NCI-H524 treated with DMSO at 0.1 percent for 48 hours (cell line): ENCODE data around the gene ANKS1B.
A peak's percentile ranks its signal among the peaks of the same experiment; 100 is the strongest.
"Not testable (repeated sequence)": the region's sequence is repeated elsewhere in the genome, so short reads cannot be mapped to it uniquely, and the experiment has no call there.

ENCODE experiments used
- DNase-seq: peaks from one replicate; lab custom pipeline; 2025; lab: John Stamatoyannopoulos, UW

Gene ANKS1B

GRCh38 chr12:99271071-99271470 lies 713.7 kb downstream of the ANKS1B start:
- no peak for DNase-seq

- DNase-seq, result no peak
Observed at GRCh38 chr12:99267038-99267437, 717.7 kb downstream of the ANKS1B start.

GRCh38 chr12:99265648-99266047 lies 719.1 kb downstream of the ANKS1B start:
- no peak for DNase-seq

- no peak for DNase-seq
Observed at GRCh38 chr12:99261256-99261655, 723.5 kb downstream of the ANKS1B start.

GRCh38 chr12:99260456-99260996 lies 724.2 kb downstream of the ANKS1B start:
- no peak for DNase-seq

- no peak for DNase-seq
Observed at GRCh38 chr12:99259040-99259934, 725.4 kb downstream of the ANKS1B start.

- no peak for DNase-seq
Observed at GRCh38 chr12:99257672-99258071, 727.1 kb downstream of the ANKS1B start.

GRCh38 chr12:99253068-99253467 lies 731.7 kb downstream of the ANKS1B start:
- no peak for DNase-seq

GRCh38 chr12:99250091-99250490 lies 734.6 kb downstream of the ANKS1B start:
- DNase-seq, result no peak

GRCh38 chr12:99249543-99249942 lies 735.2 kb downstream of the ANKS1B start:
- no peak for DNase-seq

GRCh38 chr12:99237907-99238538 lies 746.7 kb downstream of the ANKS1B start:
- not testable (repeated sequence) for DNase-seq

- DNase-seq, result no peak
Observed at GRCh38 chr12:99235381-99235780, 749.4 kb downstream of the ANKS1B start.

GRCh38 chr12:99234702-99235101 lies 750.0 kb downstream of the ANKS1B start:
- no peak for DNase-seq

GRCh38 chr12:99232324-99232723 lies 752.4 kb downstream of the ANKS1B start:
- peak; percentile 1 for DNase-seq

GRCh38 chr12:99231031-99231430 lies 753.7 kb downstream of the ANKS1B start:
- no peak for DNase-seq

GRCh38 chr12:99224237-99224636 lies 760.5 kb downstream of the ANKS1B start:
- DNase-seq, result no peak

- no peak for DNase-seq
Observed at GRCh38 chr12:99223579-99223978, 761.2 kb downstream of the ANKS1B start.

- no peak for DNase-seq
Observed at GRCh38 chr12:99213047-99213446, 771.7 kb downstream of the ANKS1B start.

GRCh38 chr12:99212275-99212674 lies 772.5 kb downstream of the ANKS1B start:
- DNase-seq, result no peak

- DNase-seq, result no peak
Observed at GRCh38 chr12:99205111-99205510, 779.6 kb downstream of the ANKS1B start.

GRCh38 chr12:99201906-99202645 lies 782.7 kb downstream of the ANKS1B start:
- DNase-seq, result no peak

GRCh38 chr12:99200711-99201384 lies 783.9 kb downstream of the ANKS1B start:
- no peak for DNase-seq
